ENCODE results near the gene NAGPA. TPM values are rescaled to one million over a fixed set of nuclear protein-coding genes. Genes with fewer than 3 reads are reported as not detected.
A peak's percentile ranks its signal among the peaks of the same experiment; 100 is the strongest.
"Not testable (repeated sequence)": the region's sequence is repeated elsewhere in the genome, so short reads cannot be mapped to it uniquely, and the experiment has no call there.

The NAGPA gene
- total and polyA plus RNA-seq, 5 donors: 5.3 to 10.0 (median 7.6) TPM

DNA sequence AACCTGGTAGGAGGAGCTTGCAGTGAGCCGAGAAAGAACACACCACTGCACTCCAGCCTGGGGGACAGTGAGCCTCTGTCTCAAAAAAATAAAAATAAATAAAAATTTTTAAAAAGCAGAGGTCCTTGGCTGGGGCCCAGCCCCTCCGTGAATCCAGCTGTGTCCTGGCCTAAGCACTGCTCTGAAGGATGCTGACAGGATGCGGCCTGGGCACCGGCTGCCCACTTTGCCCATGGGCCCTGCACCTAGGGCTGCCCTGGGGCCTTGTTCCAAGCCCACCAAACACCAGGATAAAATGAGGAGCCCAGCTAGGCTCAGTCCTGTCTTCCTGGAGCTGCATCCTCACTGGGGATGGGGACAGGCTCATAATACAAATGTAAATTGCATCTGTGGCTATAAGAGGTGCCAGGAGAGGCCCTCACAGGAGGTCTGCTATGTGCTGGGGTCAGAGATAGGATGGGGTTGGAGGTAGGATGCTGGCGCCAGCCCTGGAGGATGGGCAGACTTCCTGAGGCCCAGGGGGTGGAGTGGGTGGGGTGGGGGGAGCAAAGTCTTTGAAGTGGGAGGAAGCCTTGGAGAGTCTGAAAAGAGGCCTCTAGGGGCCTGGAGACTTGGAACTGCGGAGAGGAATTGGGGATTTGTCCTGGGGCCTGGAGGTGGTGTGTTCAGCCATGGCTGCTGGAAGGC lies 25.8 kb upstream of the NAGPA start:
- ATAC-seq (no peak), DNase-seq (no peak)
- no peaks in the 10 kb centered on the region for H3K4me1 ChIP-seq (ENCODE audit: control insufficient read depth, insufficient read depth, low read length)
- intact Hi-C loops (cut with DNase I): no loop called here
- 67% methylated on average over 6 of the region's 6 CpGs for WGBS
- H3K9me3 ChIP-seq (ENCODE audit: control insufficient read depth, low read length): no peaks in the 10 kb centered on the region
- no peak overlapping the region for H3K27ac ChIP-seq (ENCODE audit: low read length)
- H3K27me3 ChIP-seq (ENCODE audit: control insufficient read depth, insufficient read depth): no peaks in the 10 kb centered on the region
- H3K4me3 ChIP-seq (ENCODE audit: low read length): no peak overlapping the region

- Histone ChIP-seq H3K4me1 (ENCODE audit: control insufficient read depth, insufficient read depth, low read length) (no peaks in the 10 kb centered on the region), H3K27me3 (ENCODE audit: control insufficient read depth, insufficient read depth) (no peaks in the 10 kb centered on the region), H3K9me3 (ENCODE audit: control insufficient read depth, low read length) (no peaks in the 10 kb centered on the region), H3K4me3 (ENCODE audit: low read length) (no peak overlapping the region), H3K27ac (ENCODE audit: low read length) (no peak overlapping the region)
- WGBS: 32% methylated on average over 7 of the region's 7 CpGs
- intact Hi-C loops (cut with DNase I): no loop called here
- ATAC-seq (no peak), DNase-seq (no peak)
Measured at GRCh38 chr16:5058476-5058875, 24.7 kb upstream of the NAGPA start.

GRCh38 chr16:5056352-5056751 lies 22.6 kb upstream of the NAGPA start:
- intact Hi-C loops (cut with DNase I): no loop called here
- no peaks in the 10 kb centered on the region for H3K9me3 ChIP-seq (ENCODE audit: control insufficient read depth, low read length)
- H3K27me3 ChIP-seq (ENCODE audit: control insufficient read depth, insufficient read depth): no peaks in the 10 kb centered on the region
- H3K4me1 ChIP-seq (ENCODE audit: control insufficient read depth, insufficient read depth, low read length): no peaks in the 10 kb centered on the region
- no peak overlapping the region for H3K27ac ChIP-seq (ENCODE audit: low read length)
- no peak overlapping the region for H3K4me3 ChIP-seq (ENCODE audit: low read length)
- DNase-seq (peak in 1 of 3 donors; percentile 56), ATAC-seq (peak; percentile 43 to 51)
- WGBS: 12% methylated on average over 11 of the region's 11 CpGs

DNA sequence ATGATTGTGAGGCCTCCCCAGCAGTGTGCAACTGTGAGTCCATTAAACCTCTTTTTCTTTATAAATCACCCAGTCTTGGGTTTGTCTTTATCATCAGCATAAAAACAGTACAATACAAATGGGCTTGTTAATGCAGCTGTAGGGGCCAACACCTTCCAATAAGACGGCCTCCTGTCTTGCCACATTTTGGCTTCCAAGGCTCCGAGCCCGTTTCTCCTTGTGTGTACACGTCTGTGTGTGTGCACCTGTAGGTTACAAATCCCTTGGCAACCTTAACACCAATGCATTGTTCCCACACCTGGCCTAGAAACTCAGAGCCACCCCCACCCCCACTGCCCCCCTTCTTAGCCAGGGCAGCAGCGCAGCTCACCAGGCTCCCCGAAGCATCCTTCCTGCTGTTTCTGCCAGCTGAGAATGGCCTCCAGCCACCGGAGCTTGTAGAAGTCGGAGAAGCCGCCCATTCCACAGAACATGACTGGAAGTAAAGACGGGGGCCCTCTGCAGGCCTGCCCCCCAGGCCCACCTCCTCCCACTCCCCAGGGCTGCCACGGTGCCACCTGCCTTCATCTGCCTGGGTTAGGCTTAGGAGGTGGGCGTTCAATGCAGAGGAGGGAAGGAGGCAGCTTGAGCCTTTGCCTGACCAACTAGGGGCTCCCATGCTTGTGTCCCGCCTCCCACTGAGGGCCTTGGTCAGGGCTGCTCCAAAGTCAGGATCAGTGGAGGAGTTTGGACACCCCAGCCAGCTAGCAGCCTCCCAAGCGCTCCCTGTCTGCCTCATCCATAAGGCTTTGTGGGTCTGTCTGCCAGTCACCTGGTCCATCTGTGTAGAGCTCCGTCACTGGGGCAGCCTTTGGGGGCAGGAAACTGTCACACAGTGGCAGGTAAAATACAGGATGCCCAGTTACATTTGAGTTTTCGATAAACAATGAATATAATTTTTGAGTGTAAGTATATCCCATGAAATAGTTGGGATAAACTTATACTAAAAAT lies 21.4 kb upstream of the NAGPA start:
- ATAC-seq: no peak
- no peak overlapping the region for H3K27ac ChIP-seq (ENCODE audit: low read length)
- no peaks in the 10 kb centered on the region for H3K9me3 ChIP-seq (ENCODE audit: control insufficient read depth, low read length)
- no peak for DNase-seq
- no peaks in the 10 kb centered on the region for H3K27me3 ChIP-seq (ENCODE audit: control insufficient read depth, insufficient read depth)
- no peak overlapping the region for H3K4me3 ChIP-seq (ENCODE audit: low read length)
- H3K4me1 ChIP-seq (ENCODE audit: control insufficient read depth, insufficient read depth, low read length): no peaks in the 10 kb centered on the region
- intact Hi-C loops (cut with DNase I): no loop called here
- WGBS: 88% methylated on average over 16 of the region's 16 CpGs

DNA sequence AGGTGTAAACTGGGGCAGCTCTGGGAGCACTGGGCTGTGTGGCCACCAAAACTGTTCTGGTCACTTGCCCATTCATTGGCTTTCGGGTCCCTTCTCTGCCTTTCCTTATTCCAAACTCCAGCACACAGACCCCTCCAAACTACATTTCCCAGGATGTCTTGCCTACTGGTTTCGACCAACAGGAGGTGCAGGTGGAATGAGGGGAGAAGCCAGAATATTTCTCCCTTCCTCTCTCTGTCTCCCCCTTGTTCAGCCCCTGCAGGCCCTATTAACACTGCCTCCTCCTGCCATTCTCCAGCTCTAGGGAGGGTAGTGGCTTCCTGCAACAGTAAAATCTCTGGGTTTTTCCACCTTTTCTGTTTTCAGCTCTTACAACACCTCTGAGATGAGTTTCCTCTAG lies 13.2 kb upstream of the NAGPA start:
- DNase-seq: no peak
- intact Hi-C loops (cut with DNase I): no loop called here
- H3K27me3 ChIP-seq (ENCODE audit: control insufficient read depth, insufficient read depth): no peaks in the 10 kb centered on the region

GRCh38 chr16:5045499-5046115 lies 11.9 kb upstream of the NAGPA start:
- peak in 1 of 3 donors; percentile 26 for DNase-seq
- Histone ChIP-seq H3K27ac (ENCODE audit: low read length) (no peak overlapping the region), H3K27me3 (ENCODE audit: control insufficient read depth, insufficient read depth) (no peaks in the 10 kb centered on the region), H3K4me1 (ENCODE audit: control insufficient read depth, insufficient read depth, low read length) (no peaks in the 10 kb centered on the region), H3K9me3 (ENCODE audit: control insufficient read depth, low read length) (no peaks in the 10 kb centered on the region), H3K4me3 (ENCODE audit: low read length) (no peak overlapping the region)
- intact Hi-C loops (cut with DNase I): no loop called here
- 88% methylated on average over 10 of the region's 10 CpGs for WGBS
- ATAC-seq: no peak

More for the DNA sequence above, 13.2 kb upstream of the NAGPA start:
- no peak overlapping the region for H3K4me3 ChIP-seq (ENCODE audit: low read length)
- H3K9me3 ChIP-seq (ENCODE audit: control insufficient read depth, low read length): no peaks in the 10 kb centered on the region
- H3K27ac ChIP-seq (ENCODE audit: low read length): no peak overlapping the region
- no peaks in the 10 kb centered on the region for H3K4me1 ChIP-seq (ENCODE audit: control insufficient read depth, insufficient read depth, low read length)
- 79% methylated on average over 2 of the region's 2 CpGs for WGBS
- ATAC-seq: no peak

DNA sequence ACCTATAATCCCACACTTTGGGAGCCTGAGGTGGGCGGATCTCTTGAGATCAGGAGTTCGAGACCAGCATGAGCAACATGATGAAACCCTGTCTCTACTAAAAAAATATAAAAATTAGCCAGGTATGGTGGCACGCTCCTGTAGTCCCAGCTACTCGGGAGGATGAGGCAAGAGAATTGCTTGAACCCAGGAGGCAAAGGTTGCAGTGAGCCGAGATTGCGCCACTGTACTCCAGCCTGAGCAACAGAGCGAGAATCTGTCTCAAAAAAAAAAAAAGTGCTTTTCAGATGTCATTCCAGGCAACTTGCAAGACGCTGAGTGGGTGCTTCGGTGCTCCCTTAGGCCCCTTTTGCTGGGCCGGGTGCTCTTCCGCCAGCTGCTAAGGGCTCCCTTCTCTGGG lies 10.8 kb upstream of the NAGPA start:
- H3K4me3 ChIP-seq (ENCODE audit: low read length); H3K9me3 ChIP-seq (ENCODE audit: control insufficient read depth, low read length); H3K4me1 ChIP-seq (ENCODE audit: control insufficient read depth, insufficient read depth, low read length); DNase-seq; ATAC-seq; intact Hi-C loops (cut with DNase I); H3K27ac ChIP-seq (ENCODE audit: low read length); H3K27me3 ChIP-seq (ENCODE audit: control insufficient read depth, insufficient read depth): not testable (repeated sequence)
- 93% methylated on average over 11 of the region's 11 CpGs for WGBS

DNA sequence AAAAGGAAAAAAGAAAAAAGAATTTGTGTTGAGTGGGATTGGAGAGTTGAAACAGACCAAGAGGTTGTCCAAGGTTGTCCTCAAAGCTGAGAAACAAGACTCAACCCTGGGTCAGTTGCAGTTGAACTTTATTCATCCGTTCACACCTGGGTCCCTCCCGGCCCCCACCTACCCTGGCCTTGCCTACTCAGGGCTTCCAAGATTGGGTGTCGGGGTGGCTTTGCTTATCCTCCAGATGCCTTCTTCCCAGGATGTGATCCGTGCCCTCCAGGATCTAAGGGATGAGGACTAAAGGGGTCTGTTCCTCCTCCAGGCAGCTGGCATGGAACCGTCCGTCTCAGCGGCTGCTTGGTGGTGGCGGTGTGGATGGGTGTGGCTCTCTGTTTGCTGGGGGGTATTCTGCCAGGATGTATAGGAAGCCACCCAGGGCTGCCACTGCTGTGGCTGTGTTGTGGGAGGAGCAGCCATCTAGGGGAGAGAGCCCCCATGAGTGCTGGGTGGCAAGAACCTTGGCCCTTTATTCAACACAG lies 10.3 kb upstream of the NAGPA start:
- Histone ChIP-seq H3K27ac (ENCODE audit: low read length) (no peak overlapping the region), H3K4me3 (ENCODE audit: low read length) (no peak overlapping the region), H3K9me3 (ENCODE audit: control insufficient read depth, low read length) (no peaks in the 10 kb centered on the region), H3K4me1 (ENCODE audit: control insufficient read depth, insufficient read depth, low read length) (no peaks in the 10 kb centered on the region), H3K27me3 (ENCODE audit: control insufficient read depth, insufficient read depth) (no peaks in the 10 kb centered on the region)
- intact Hi-C loops (cut with DNase I): no loop called here
- DNase-seq (peak in 1 of 3 donors; percentile 28), ATAC-seq (no peak)
- 93% methylated on average over 8 of the region's 8 CpGs for WGBS

GRCh38 chr16:5042574-5043171 lies 8.9 kb upstream of the NAGPA start:
- Histone ChIP-seq H3K9me3 (ENCODE audit: control insufficient read depth, low read length) (no peaks in the 10 kb centered on the region), H3K27me3 (ENCODE audit: control insufficient read depth, insufficient read depth) (no peaks in the 10 kb centered on the region), H3K27ac (ENCODE audit: low read length) (no peak overlapping the region), H3K4me3 (ENCODE audit: low read length) (no peak overlapping the region), H3K4me1 (ENCODE audit: control insufficient read depth, insufficient read depth, low read length) (no peaks in the 10 kb centered on the region)
- 71% methylated on average over 14 of the region's 14 CpGs for WGBS
- DNase-seq (peak in 1 of 3 donors; percentile 16), ATAC-seq (no peak)
- intact Hi-C loops (cut with DNase I): no loop called here

GRCh38 chr16:5041600-5042133 lies 7.9 kb upstream of the NAGPA start:
- DNase-seq: peak in 1 of 3 donors; percentile 9
- intact Hi-C loops (cut with DNase I): no loop called here

More at GRCh38 chr16:5041600-5042133, 7.9 kb upstream of the NAGPA start:
- no peaks in the 10 kb centered on the region for H3K4me1 ChIP-seq (ENCODE audit: control insufficient read depth, insufficient read depth, low read length)
- H3K27me3 ChIP-seq (ENCODE audit: control insufficient read depth, insufficient read depth): no peaks in the 10 kb centered on the region
- no peak for ATAC-seq
- H3K4me3 ChIP-seq (ENCODE audit: low read length): no peak overlapping the region
- no peaks in the 10 kb centered on the region for H3K9me3 ChIP-seq (ENCODE audit: control insufficient read depth, low read length)
- WGBS: 76% methylated on average over 12 of the region's 12 CpGs
- no peak overlapping the region for H3K27ac ChIP-seq (ENCODE audit: low read length)

Measured in right cardiac atrium (tissue), 5 donors.